GM13977 (cell line): ENCODE results near the gene KCNQ2.

ENCODE experiments used
- DNase-seq: peaks from one replicate; pipeline ENCODE4 v3.0.0; 2012; ENCODE audit warnings: low spot score
- CTCF ChIP-seq: IDR thresholded peaks from 2 replicates; pipeline ENCODE4 v1.5.1; 2012; ENCODE audit warnings: mild to moderate bottlenecking, control low read depth; ENCODE audit not compliant: insufficient read depth; ENCODE audit errors: extremely low read depth, missing control alignments
- in situ Hi-C: fragments of 300-500 bp; cut with MboI; formaldehyde crosslinking; loops from one replicate; pipeline ENCODE4 v1.12.0; 2022; ENCODE audit warnings: low sequenced_read_pairs, low pct_unique_long_range_greater_than_20kb, mixed read lengths, inconsistent platforms; ENCODE audit not compliant: unreplicated experiment

The KCNQ2 gene

GRCh38 chr20:63449025-63449424 lies 23.4 kb downstream of the KCNQ2 start:
- in situ Hi-C loops: no loop called here
- no peak for TF ChIP-seq CTCF
- no peak for DNase-seq

- in situ Hi-C loops: no loop called here
- no peak for DNase-seq
Measured at GRCh38 chr20:63448031-63448430, 24.4 kb downstream of the KCNQ2 start.

GRCh38 chr20:63447320-63447719 lies 25.1 kb downstream of the KCNQ2 start:
- no peak for DNase-seq

More at GRCh38 chr20:63448031-63448430, 24.4 kb downstream of the KCNQ2 start:
- TF ChIP-seq CTCF: no peak

GRCh38 chr20:63446216-63447024 lies 26.0 kb downstream of the KCNQ2 start:
- DNase-seq: no peak
- TF ChIP-seq CTCF: no peak
- in situ Hi-C loops: no loop called here

More at GRCh38 chr20:63447320-63447719, 25.1 kb downstream of the KCNQ2 start:
- in situ Hi-C loops: no loop called here
- TF ChIP-seq CTCF: no peak

- no peak for TF ChIP-seq CTCF
- DNase-seq: no peak
- in situ Hi-C loops: no loop called here
Measured at GRCh38 chr20:63445075-63445734, 27.2 kb downstream of the KCNQ2 start.

- in situ Hi-C loops: no loop called here
- no peak for DNase-seq
- TF ChIP-seq CTCF: no peak
Measured at GRCh38 chr20:63444548-63444947, 27.9 kb downstream of the KCNQ2 start.
